K562 (cell line): ENCODE measurements around the gene SLC33A1. TPM values are rescaled to one million over a fixed set of nuclear protein-coding genes. Genes with fewer than 3 reads are reported as not detected.

Experiments
- HDAC3 ChIP-seq: fragments of 450-650 bp; IDR thresholded peaks from 2 replicates; pipeline ENCODE4 v1.6.1; 2018; ENCODE audit warnings: borderline replicate concordance, mild to moderate bottlenecking, moderate library complexity; ENCODE audit not compliant: partially characterized antibody
- SLC30A9 ChIP-seq: fragments of 250-450 bp; sonication (Bioruptor Pico); IDR thresholded peaks from 2 replicates; pipeline ENCODE4 v1.8.0; 2022; ENCODE audit warnings: mild to moderate bottlenecking, moderate library complexity
- STAT5B ChIP-seq: fragments of 250-450 bp; sonication (Bioruptor Pico); IDR thresholded peaks from 2 replicates; pipeline ENCODE4 v1.8.0; 2021; ENCODE audit warnings: mild to moderate bottlenecking, inconsistent platforms
- ZNF354B ChIP-seq: fragments of 250-450 bp; sonication (Bioruptor Pico); IDR thresholded peaks from 2 replicates; pipeline ENCODE4 v1.4.0; 2020
- ZSCAN32 ChIP-seq: fragments of 450-650 bp; formaldehyde crosslinking; IDR thresholded peaks from 2 replicates; pipeline ENCODE4 v1.4.0; 2020; ENCODE audit warnings: mild to moderate bottlenecking, moderate library complexity
- polyA plus RNA-seq, 8 experiments: library from polyadenylated mRNA; depleted of rRNA in 4 of 8; stranded (reverse) in 5 of 8; unstranded in 3 of 8; fragments of >200 nt; fragmentation: Nextera tagmentation in 2 of 8; fragmentation: Illumina TruSeq in 1 of 8; extraction: Ambion mirVana in 2 of 8; extraction: Trizol in 1 of 8; gene quantifications; 2 replicates each; pipeline versions ENCODE4 v1.2.1 to v1.2.3, GENCODE V29; 2011 to 2014; ENCODE audit warnings: inconsistent platforms in 1 of 8, missing spikeins in 1 of 8
- total RNA-seq, 7 experiments: library from RNA; depleted of rRNA in 6 of 7; stranded (reverse); fragments of >200 nt in 6 of 7; fragmentation: Illumina TruSeq in 2 of 7; extraction: Trizol in 2 of 7; gene quantifications; 2 replicates each; pipeline versions ENCODE4 v1.2.1 to v1.2.3, GENCODE V29; 2011 to 2021; ENCODE audit warnings: low replicate concordance in 1 of 7
- TF ChIP-seq, protein P1 (sequence below): fragments of 250-450 bp; sonication (Bioruptor Pico); IDR thresholded peaks from 2 replicates; pipeline ENCODE4 v1.8.0; 2022; ENCODE audit warnings: inconsistent platforms
- TF ChIP-seq, protein P2 (sequence below), 2 experiments: fragments of 450-650 bp in 1 of 2; sonication (generic) in 1 of 2; formaldehyde crosslinking in 1 of 2; IDR thresholded peaks; 2 replicates each; pipeline versions ENCODE4 v1.7.1 to v1.9.0; 2016 to 2022; ENCODE audit warnings: inconsistent platforms in 1 of 2, mild to moderate bottlenecking in 1 of 2, missing genetic modification reagents in 1 of 2
- TF ChIP-seq, protein P3 (sequence below), 2 experiments: IDR thresholded peaks in 1 of 2; conservative IDR thresholded peaks in 1 of 2; 2 replicates each; pipeline ENCODE4 v1.6.1; 2016; ENCODE audit warnings: low read depth in 2 of 2, mild to moderate bottlenecking in 1 of 2, missing compliant biosample characterization in 1 of 2, missing genetic modification characterization in 1 of 2, moderate library complexity in 1 of 2
- TF ChIP-seq, protein P4 (sequence below): fragments of 450-650 bp; IDR thresholded peaks from 2 replicates; pipeline ENCODE4 v1.7.1; 2018; ENCODE audit warnings: mild to moderate bottlenecking, low read depth; ENCODE audit not compliant: partially characterized antibody

SLC33A1 gene
- total and polyA plus RNA-seq, 9 of the 15 experiments (the other 6 are each of a cell fraction or from before 2014, with no cell fraction given): 6.2 to 26.8 (median 19.6) TPM

DNA sequence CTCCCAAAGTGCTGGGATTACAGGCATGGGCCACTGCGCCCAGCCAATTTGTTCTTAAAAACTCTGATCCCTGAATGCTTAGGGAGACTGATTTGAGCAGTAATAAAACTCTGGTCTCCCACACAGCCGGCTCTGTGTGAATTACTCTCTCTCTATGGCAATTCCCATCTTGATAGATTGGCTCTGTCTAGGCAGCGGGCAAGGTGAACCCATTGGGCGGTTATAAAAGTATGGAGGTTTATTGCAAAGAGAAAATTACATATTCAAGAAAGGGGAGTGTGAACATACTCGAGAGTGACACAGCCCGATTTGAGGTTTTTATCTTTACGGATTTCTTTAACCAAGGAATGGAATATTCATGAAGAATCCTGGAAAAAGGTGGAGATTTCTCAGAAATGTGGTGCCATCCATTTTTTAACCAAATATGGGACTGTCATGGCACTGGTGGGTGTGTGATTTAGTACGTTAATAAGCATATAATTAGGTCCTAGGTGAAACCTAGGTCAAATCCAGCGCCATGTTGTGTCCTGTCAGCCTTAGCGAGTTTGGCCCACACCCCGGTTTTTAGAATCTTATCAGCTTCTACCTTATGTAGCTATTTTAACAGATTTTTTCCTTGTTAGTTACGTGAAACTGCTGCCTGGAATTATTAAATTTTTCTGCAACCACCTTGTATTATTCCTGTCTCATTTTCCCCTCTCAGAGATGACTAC, 9.0 kb upstream of the SLC33A1 start (continued):
- TF ChIP-seq SLC30A9 (CRISPR knock-in tag) (no peak), ZNF354B (no peak), HDAC3 (no peak), ZSCAN32 (CRISPR knock-in tag) (no peak), STAT5B (no peak)
- TF ChIP-seq, protein P1, sequence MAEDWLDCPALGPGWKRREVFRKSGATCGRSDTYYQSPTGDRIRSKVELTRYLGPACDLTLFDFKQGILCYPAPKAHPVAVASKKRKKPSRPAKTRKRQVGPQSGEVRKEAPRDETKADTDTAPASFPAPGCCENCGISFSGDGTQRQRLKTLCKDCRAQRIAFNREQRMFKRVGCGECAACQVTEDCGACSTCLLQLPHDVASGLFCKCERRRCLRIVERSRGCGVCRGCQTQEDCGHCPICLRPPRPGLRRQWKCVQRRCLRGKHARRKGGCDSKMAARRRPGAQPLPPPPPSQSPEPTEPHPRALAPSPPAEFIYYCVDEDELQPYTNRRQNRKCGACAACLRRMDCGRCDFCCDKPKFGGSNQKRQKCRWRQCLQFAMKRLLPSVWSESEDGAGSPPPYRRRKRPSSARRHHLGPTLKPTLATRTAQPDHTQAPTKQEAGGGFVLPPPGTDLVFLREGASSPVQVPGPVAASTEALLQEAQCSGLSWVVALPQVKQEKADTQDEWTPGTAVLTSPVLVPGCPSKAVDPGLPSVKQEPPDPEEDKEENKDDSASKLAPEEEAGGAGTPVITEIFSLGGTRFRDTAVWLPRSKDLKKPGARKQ (CRISPR knock-in tag): no peak
- TF ChIP-seq, protein P2, sequence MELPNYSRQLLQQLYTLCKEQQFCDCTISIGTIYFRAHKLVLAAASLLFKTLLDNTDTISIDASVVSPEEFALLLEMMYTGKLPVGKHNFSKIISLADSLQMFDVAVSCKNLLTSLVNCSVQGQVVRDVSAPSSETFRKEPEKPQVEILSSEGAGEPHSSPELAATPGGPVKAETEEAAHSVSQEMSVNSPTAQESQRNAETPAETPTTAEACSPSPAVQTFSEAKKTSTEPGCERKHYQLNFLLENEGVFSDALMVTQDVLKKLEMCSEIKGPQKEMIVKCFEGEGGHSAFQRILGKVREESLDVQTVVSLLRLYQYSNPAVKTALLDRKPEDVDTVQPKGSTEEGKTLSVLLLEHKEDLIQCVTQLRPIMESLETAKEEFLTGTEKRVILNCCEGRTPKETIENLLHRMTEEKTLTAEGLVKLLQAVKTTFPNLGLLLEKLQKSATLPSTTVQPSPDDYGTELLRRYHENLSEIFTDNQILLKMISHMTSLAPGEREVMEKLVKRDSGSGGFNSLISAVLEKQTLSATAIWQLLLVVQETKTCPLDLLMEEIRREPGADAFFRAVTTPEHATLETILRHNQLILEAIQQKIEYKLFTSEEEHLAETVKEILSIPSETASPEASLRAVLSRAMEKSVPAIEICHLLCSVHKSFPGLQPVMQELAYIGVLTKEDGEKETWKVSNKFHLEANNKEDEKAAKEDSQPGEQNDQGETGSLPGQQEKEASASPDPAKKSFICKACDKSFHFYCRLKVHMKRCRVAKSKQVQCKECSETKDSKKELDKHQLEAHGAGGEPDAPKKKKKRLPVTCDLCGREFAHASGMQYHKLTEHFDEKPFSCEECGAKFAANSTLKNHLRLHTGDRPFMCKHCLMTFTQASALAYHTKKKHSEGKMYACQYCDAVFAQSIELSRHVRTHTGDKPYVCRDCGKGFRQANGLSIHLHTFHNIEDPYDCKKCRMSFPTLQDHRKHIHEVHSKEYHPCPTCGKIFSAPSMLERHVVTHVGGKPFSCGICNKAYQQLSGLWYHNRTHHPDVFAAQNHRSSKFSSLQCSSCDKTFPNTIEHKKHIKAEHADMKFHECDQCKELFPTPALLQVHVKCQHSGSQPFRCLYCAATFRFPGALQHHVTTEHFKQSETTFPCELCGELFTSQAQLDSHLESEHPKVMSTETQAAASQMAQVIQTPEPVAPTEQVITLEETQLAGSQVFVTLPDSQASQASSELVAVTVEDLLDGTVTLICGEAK (IDR thresholded peaks at IDR 0.05): peak; percentile 54; the same call in 1 of the 2 replicates
- TF ChIP-seq, protein P2 (CRISPR knock-in tag; IDR thresholded peaks at IDR 0.05): no peak
- TF ChIP-seq, protein P3, sequence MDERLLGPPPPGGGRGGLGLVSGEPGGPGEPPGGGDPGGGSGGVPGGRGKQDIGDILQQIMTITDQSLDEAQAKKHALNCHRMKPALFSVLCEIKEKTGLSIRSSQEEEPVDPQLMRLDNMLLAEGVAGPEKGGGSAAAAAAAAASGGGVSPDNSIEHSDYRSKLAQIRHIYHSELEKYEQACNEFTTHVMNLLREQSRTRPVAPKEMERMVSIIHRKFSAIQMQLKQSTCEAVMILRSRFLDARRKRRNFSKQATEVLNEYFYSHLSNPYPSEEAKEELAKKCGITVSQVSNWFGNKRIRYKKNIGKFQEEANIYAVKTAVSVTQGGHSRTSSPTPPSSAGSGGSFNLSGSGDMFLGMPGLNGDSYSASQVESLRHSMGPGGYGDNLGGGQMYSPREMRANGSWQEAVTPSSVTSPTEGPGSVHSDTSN (CRISPR knock-in tag; IDR thresholded peaks at IDR 0.05; ENCODE audit: low read depth): no peak
- TF ChIP-seq, protein P3 (tag; conservative IDR thresholded peaks at IDR 0.05; ENCODE audit: low read depth): peak; percentile 78
- TF ChIP-seq, protein P4, sequence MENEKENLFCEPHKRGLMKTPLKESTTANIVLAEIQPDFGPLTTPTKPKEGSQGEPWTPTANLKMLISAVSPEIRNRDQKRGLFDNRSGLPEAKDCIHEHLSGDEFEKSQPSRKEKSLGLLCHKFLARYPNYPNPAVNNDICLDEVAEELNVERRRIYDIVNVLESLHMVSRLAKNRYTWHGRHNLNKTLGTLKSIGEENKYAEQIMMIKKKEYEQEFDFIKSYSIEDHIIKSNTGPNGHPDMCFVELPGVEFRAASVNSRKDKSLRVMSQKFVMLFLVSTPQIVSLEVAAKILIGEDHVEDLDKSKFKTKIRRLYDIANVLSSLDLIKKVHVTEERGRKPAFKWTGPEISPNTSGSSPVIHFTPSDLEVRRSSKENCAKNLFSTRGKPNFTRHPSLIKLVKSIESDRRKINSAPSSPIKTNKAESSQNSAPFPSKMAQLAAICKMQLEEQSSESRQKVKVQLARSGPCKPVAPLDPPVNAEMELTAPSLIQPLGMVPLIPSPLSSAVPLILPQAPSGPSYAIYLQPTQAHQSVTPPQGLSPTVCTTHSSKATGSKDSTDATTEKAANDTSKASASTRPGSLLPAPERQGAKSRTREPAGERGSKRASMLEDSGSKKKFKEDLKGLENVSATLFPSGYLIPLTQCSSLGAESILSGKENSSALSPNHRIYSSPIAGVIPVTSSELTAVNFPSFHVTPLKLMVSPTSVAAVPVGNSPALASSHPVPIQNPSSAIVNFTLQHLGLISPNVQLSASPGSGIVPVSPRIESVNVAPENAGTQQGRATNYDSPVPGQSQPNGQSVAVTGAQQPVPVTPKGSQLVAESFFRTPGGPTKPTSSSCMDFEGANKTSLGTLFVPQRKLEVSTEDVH: no peak
